ENCODE results near the gene GRIP2. TPM values are rescaled to one million over a fixed set of nuclear protein-coding genes. Genes with fewer than 3 reads are reported as not detected.

The GRIP2 gene
- polyA plus RNA-seq, 1 donor from 2014 or later = 8.6 TPM

GRCh38 chr3:14566812-14567211 lies 26.7 kb upstream of the GRIP2 start:
- H3K9ac ChIP-seq (ENCODE audit: low read length) = no peak overlapping the region
- no peaks in the 10 kb centered on the region for H3K9me3 ChIP-seq (ENCODE audit: low read length)
- no peaks in the 10 kb centered on the region for H3F3A ChIP-seq (ENCODE audit: insufficient read depth, low read length, poor library complexity, severe bottlenecking)
- no peaks in the 10 kb centered on the region for H3K9me2 ChIP-seq (ENCODE audit: insufficient read depth, low read length)
- H3K4me2 ChIP-seq (ENCODE audit: low read length) = no peak overlapping the region
- TF ChIP-seq MXI1 (conservative IDR thresholded peaks at IDR 0.05; ENCODE audit: poor library complexity, severe bottlenecking) = no peak
- no peak overlapping the region for H2AFZ ChIP-seq (ENCODE audit: low read depth, low read length)
- no peaks in the 10 kb centered on the region for H4K20me1 ChIP-seq (ENCODE audit: insufficient read depth)
- no peak overlapping the region for H3K4me3 ChIP-seq (ENCODE audit: low read length)
- H3K27me3 ChIP-seq (ENCODE audit: insufficient read depth, low read depth, low read length) = no peaks in the 10 kb centered on the region
- no peaks in the 10 kb centered on the region for H3K36me3 ChIP-seq (ENCODE audit: insufficient read depth, low read length)
- H3K27ac ChIP-seq (ENCODE audit: low read length) = no peak overlapping the region
- H3K79me2 ChIP-seq (replicated peaks; ENCODE audit: insufficient read depth, low read length) = no peaks in the 10 kb centered on the region

- Histone ChIP-seq H3K4me3 (ENCODE audit: low read length) (no peak overlapping the region), H3K27ac (ENCODE audit: low read length) (no peak overlapping the region), H3K36me3 (ENCODE audit: insufficient read depth, low read length) (no peaks in the 10 kb centered on the region), H4K20me1 (ENCODE audit: insufficient read depth) (no peaks in the 10 kb centered on the region), H3K9me3 (ENCODE audit: low read length) (no peaks in the 10 kb centered on the region), H3K27me3 (ENCODE audit: insufficient read depth, low read depth, low read length) (no peaks in the 10 kb centered on the region), H3K9ac (ENCODE audit: low read length) (no peak overlapping the region), H3K4me2 (ENCODE audit: low read length) (no peak overlapping the region), H2AFZ (ENCODE audit: low read depth, low read length) (no peak overlapping the region), H3F3A (ENCODE audit: insufficient read depth, low read length, poor library complexity, severe bottlenecking) (no peaks in the 10 kb centered on the region), H3K79me2 (replicated peaks; ENCODE audit: insufficient read depth, low read length) (no peaks in the 10 kb centered on the region), H3K9me2 (ENCODE audit: insufficient read depth, low read length) (no peaks in the 10 kb centered on the region)
- TF ChIP-seq REST (IDR thresholded peaks at IDR 0.05; ENCODE audit: borderline replicate concordance) (no peak), CTCF (IDR thresholded peaks at IDR 0.05; ENCODE audit: poor library complexity, severe bottlenecking) (no peak), EZH2 (IDR thresholded peaks at IDR 0.05; ENCODE audit: borderline replicate concordance, insufficient read depth, low read length, poor library complexity, severe bottlenecking) (no peak), MXI1 (conservative IDR thresholded peaks at IDR 0.05; ENCODE audit: poor library complexity, severe bottlenecking) (no peak), EP300 (conservative IDR thresholded peaks at IDR 0.05; ENCODE audit: poor library complexity, severe bottlenecking) (no peak), RAD21 (conservative IDR thresholded peaks at IDR 0.05) (no peak), TAF1 (IDR thresholded peaks at IDR 0.05; ENCODE audit: low read depth) (no peak), POLR2AphosphoS5 (IDR thresholded peaks at IDR 0.05) (no peak), SMC3 (conservative IDR thresholded peaks at IDR 0.05; ENCODE audit: poor library complexity) (no peak)
Measured at GRCh38 chr3:14565868-14566588, 25.9 kb upstream of the GRIP2 start.
